NCI-H146 treated with DMSO at 0.1 percent for 48 hours (cell line): ENCODE measurements around the gene MARK4.
"Not testable (repeated sequence)": the region's sequence is repeated elsewhere in the genome, so short reads cannot be mapped to it uniquely, and the experiment has no call there.

Experiments
- DNase-seq: peaks from one replicate; lab custom pipeline; 2025; ENCODE audit not compliant: unreplicated experiment; lab: John Stamatoyannopoulos, UW

Gene MARK4

GRCh38 chr19:45250832-45251451, at the start of gene MARK4:
Gene MARK4 (plus strand): TSS chr19:45251271. CDS start chr19:45251589, 318 bp downstream.
- DNase-seq, result no peak

- DNase-seq, result no peak
Measured at GRCh38 chr19:45202637-45203036, 48.4 kb upstream of the MARK4 start.

GRCh38 chr19:45205810-45206209, 45.3 kb upstream of the MARK4 start:
- no peak for DNase-seq

- no peak for DNase-seq
Measured at GRCh38 chr19:45206328-45206727, 44.7 kb upstream of the MARK4 start.

GRCh38 chr19:45211751-45212381, 39.2 kb upstream of the MARK4 start:
- DNase-seq, result no peak

GRCh38 chr19:45213031-45213430, 38.0 kb upstream of the MARK4 start:
- no peak for DNase-seq

GRCh38 chr19:45215391-45216191, 35.5 kb upstream of the MARK4 start:
- DNase-seq, result peak; percentile 35

- DNase-seq, result no peak
Measured at GRCh38 chr19:45216667-45217066, 34.4 kb upstream of the MARK4 start.

GRCh38 chr19:45217193-45217956, 33.7 kb upstream of the MARK4 start:
- no peak for DNase-seq

GRCh38 chr19:45217957-45218334, 33.1 kb upstream of the MARK4 start:
- no peak for DNase-seq

GRCh38 chr19:45218426-45218825, 32.6 kb upstream of the MARK4 start:
- DNase-seq, result no peak

- no peak for DNase-seq
Measured at GRCh38 chr19:45218911-45219743, 31.9 kb upstream of the MARK4 start.

- DNase-seq, result no peak
Measured at GRCh38 chr19:45222724-45223123, 28.3 kb upstream of the MARK4 start.

GRCh38 chr19:45223879-45224278, 27.2 kb upstream of the MARK4 start:
- DNase-seq, result no peak

- DNase-seq, result no peak
Measured at GRCh38 chr19:45224645-45225044, 26.4 kb upstream of the MARK4 start.

- DNase-seq, result not testable (repeated sequence)
Measured at GRCh38 chr19:45229056-45229455, 22.0 kb upstream of the MARK4 start.

GRCh38 chr19:45231891-45232290, 19.2 kb upstream of the MARK4 start:
- no peak for DNase-seq

GRCh38 chr19:45234089-45234869, 16.8 kb upstream of the MARK4 start:
- no peak for DNase-seq

GRCh38 chr19:45235485-45235884, 15.6 kb upstream of the MARK4 start:
- no peak for DNase-seq

- DNase-seq, result no peak
Measured at GRCh38 chr19:45238556-45238955, 12.5 kb upstream of the MARK4 start.
